ENCODE results near the gene FJX1.

GRCh38 chr11:35632301-35632700 is 14.0 kb downstream of the FJX1 start:
- no peak for TF ChIP-seq CTCF (IDR thresholded peaks at IDR 0.05; ENCODE audit: low read depth, low read length, poor library complexity, severe bottlenecking)
- TF ChIP-seq EZH2phosphoT487 (IDR thresholded peaks at IDR 0.05; ENCODE audit: borderline replicate concordance, low read length), result no peak

Measured in DOHH2 (cell line).